ENCODE results near the gene ENTREP1.
"Not testable (repeated sequence)": the region's sequence is repeated elsewhere in the genome, so short reads cannot be mapped to it uniquely, and the experiment has no call there.

ENTREP1 gene

DNA sequence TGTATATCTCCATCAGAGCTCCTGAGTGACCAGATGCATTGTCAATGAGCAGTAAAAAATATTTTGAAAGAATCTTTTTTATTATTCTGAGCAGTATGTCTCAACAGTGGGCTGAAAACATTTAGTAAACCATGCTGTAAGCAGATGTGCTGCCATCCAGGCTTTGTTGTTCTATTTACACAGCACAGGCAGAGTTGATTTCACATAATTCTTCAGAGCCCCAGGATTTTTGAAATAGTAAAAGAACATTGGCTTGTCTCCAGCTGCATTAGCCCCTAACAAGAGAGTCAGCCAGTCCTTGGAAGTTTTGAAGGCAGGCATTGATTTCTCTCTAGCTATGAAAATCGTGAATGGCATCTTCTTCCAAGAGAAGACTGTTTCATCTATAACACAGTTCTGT, 25.2 kb upstream of the ENTREP1 start:
- no peaks in the 10 kb centered on the region for H3K9me3 ChIP-seq (ENCODE audit: control insufficient read depth, low read depth, low read length)
- H3K27me3 ChIP-seq (ENCODE audit: control insufficient read depth, insufficient read depth, low read length): no peaks in the 10 kb centered on the region
- H3K4me3 ChIP-seq (ENCODE audit: low read length): no peak overlapping the region
- H3K27ac ChIP-seq (ENCODE audit: low read length): no peak overlapping the region
- no peaks in the 10 kb centered on the region for H3K36me3 ChIP-seq (ENCODE audit: control insufficient read depth, low read depth, low read length)
- no peaks in the 10 kb centered on the region for H3K4me1 ChIP-seq (ENCODE audit: control insufficient read depth, low read depth, low read length)
- H3K9ac ChIP-seq (ENCODE audit: low read length): no peak overlapping the region

DNA sequence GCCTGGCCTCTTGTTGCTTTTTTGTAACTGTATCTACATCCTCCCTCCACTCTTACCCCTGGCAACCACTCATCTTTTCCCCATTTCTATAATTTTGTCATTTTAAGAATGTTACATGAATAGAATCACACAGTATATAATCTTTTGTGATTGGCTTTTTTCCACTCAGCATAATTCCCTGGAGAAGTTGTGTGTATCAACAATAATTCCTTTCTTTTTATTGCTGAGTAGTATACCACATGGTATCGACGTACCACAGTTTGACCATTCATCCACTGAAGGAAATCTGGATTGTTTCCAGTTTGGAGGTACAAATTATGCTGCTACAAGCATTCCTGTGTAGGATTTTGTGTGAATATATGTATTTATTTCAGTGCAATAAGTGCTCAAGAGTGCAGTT, 21.7 kb upstream of the ENTREP1 start:
- Histone ChIP-seq H3K36me3 (ENCODE audit: control insufficient read depth, low read depth, low read length) (no peaks in the 10 kb centered on the region), H3K9ac (ENCODE audit: low read length) (no peak overlapping the region), H3K9me3 (ENCODE audit: control insufficient read depth, low read depth, low read length) (no peaks in the 10 kb centered on the region), H3K4me1 (ENCODE audit: control insufficient read depth, low read depth, low read length) (peaks cover 15% of the 10 kb centered on the region), H3K4me3 (ENCODE audit: low read length) (no peak overlapping the region), H3K27ac (ENCODE audit: low read length) (no peak overlapping the region), H3K27me3 (ENCODE audit: control insufficient read depth, insufficient read depth, low read length) (no peaks in the 10 kb centered on the region)

DNA sequence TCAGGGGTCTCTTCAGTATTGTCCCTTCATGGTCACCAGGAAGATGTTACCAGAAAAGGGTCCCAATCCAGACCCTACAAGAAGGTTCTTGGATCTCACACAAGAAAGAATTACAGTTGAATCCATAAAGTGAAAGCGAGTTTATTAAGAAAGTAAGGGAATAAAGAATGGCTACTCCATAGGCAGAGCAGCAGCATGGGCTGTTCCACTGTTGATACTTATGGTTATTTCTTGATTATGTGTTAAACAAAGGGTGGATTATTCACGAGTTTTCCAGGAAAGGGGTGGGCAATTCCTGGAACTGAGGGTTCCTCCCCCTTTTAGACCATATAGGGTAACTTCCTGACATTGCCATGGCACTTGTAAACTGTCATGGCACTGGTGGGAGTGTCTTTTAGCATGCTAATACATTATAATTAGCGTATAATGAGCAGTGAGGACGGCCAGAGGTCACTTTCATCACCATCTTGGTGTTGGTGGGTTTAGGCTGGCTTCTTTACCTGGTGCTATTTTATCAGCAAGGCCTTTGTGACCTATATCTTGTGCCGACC, 18.0 kb upstream of the ENTREP1 start:
- Histone ChIP-seq H3K9ac (ENCODE audit: low read length) (peak overlapping the region; percentile 52), H3K27ac (ENCODE audit: low read length) (peak overlapping the region; percentile 89), H3K4me1 (ENCODE audit: control insufficient read depth, low read depth, low read length) (peaks cover 19% of the 10 kb centered on the region), H3K4me3 (ENCODE audit: low read length) (peak overlapping the region; percentile 18)
- not testable (repeated sequence) for H3K27me3 ChIP-seq (ENCODE audit: control insufficient read depth, insufficient read depth, low read length); H3K36me3 ChIP-seq (ENCODE audit: control insufficient read depth, low read depth, low read length); H3K9me3 ChIP-seq (ENCODE audit: control insufficient read depth, low read depth, low read length)

DNA sequence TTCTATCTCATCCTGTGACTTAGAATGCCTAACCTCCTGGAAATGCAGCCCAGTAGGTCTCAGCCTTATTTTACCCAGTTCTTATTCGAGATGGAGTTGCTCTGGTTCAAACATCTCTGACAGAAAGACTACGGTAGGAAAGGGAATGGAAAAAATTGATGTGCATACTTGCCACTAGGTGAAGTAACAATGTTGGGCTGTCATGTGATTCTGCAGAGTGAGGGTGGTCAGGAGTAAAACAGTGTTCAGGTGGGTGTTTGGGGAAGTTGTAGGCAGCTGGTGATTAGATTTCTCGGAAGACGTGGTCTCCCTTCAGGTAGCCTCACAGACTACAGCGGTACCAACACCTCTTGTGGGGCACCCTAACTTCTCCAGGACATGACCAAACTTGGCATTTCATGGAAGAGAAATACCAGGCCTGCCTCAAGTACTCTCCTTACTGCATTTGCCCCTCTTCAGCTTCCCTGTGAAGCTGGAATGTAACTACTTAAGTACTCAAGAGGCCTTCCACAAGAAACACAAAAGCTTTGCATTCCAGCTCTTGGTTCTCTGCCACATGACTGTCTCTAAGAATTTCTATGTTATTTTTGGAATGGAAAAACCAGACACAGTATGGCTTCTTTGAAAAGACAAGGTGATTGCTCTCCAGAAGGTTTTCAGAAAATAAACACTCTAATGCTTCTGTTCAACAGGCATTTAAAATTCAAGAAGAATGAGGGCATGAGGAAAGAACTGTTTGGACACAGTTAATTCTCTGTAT, 17.4 kb upstream of the ENTREP1 start:
- Histone ChIP-seq H3K4me3 (ENCODE audit: low read length) (peak overlapping the region; percentile 18), H3K36me3 (ENCODE audit: control insufficient read depth, low read depth, low read length) (no peaks in the 10 kb centered on the region), H3K27me3 (ENCODE audit: control insufficient read depth, insufficient read depth, low read length) (no peaks in the 10 kb centered on the region), H3K27ac (ENCODE audit: low read length) (peak overlapping the region; percentile 89), H3K9ac (ENCODE audit: low read length) (peak overlapping the region; percentile 52), H3K9me3 (ENCODE audit: control insufficient read depth, low read depth, low read length) (peaks cover 12% of the 10 kb centered on the region), H3K4me1 (ENCODE audit: control insufficient read depth, low read depth, low read length) (peaks cover 19% of the 10 kb centered on the region)

DNA sequence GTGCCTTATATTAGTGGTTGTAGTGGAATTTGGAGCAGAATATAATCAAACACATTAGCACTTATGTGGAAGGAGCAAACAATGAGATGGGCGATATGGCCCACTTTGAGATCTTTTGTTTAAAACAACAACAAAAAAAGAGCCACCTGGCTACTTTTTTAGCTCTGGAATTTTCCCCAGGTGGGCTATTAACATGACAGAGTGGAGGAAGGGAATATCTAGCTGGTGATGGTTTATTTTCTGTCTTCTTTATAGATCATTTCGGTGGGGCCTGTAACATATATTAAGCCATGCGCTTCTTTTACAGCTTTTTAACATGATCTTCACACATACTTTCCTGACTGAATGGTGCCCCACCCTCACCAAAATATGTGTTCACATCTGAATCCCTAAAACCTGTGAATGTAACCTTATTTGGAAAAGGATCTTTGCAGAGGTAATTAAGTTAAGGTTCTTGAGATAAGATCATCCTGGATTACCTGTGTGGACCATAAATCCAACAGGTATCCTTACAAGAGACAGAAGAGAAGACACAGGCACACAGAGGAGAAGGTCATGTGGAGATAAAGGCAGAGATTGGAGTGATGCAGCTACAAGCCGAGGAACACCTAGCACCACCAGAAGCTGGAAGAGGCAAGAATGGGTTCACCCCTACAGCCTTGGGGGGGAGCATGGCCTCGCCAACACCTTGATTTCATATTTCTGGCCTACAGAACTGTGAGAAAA, 16.6 kb upstream of the ENTREP1 start:
- no peaks in the 10 kb centered on the region for H3K27me3 ChIP-seq (ENCODE audit: control insufficient read depth, insufficient read depth, low read length)
- peaks cover 14% of the 10 kb centered on the region for H3K9me3 ChIP-seq (ENCODE audit: control insufficient read depth, low read depth, low read length)
- peak overlapping the region; percentile 52 for H3K9ac ChIP-seq (ENCODE audit: low read length)
- peaks cover 19% of the 10 kb centered on the region for H3K4me1 ChIP-seq (ENCODE audit: control insufficient read depth, low read depth, low read length)
- peak overlapping the region; percentile 18 for H3K4me3 ChIP-seq (ENCODE audit: low read length)
- H3K36me3 ChIP-seq (ENCODE audit: control insufficient read depth, low read depth, low read length): no peaks in the 10 kb centered on the region
- H3K27ac ChIP-seq (ENCODE audit: low read length): peak overlapping the region; percentile 89

DNA sequence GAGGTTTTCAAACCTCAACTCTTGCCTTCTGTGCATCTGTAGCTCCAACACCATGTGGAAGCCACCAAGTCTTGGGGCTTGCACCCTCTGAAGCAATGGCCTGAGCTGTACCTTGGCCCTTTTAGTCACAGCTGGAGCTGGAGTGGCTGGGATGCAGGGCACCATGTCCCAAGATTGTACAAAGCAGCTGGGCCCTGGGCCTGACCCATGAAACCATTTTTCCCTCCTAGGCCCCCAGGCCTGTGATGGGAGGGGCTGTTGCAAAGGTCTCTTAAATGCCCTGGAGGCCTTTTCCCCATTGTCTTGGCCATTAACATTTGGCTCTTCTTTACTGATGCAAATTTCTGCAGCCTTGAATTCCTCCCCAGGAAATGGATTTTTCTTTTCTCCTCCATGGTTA, 11.8 kb upstream of the ENTREP1 start:
- Histone ChIP-seq H3K36me3 (ENCODE audit: control insufficient read depth, low read depth, low read length) (no peaks in the 10 kb centered on the region), H3K27me3 (ENCODE audit: control insufficient read depth, insufficient read depth, low read length) (no peaks in the 10 kb centered on the region), H3K27ac (ENCODE audit: low read length) (no peak overlapping the region), H3K9ac (ENCODE audit: low read length) (no peak overlapping the region), H3K9me3 (ENCODE audit: control insufficient read depth, low read depth, low read length) (peaks cover 22% of the 10 kb centered on the region), H3K4me3 (ENCODE audit: low read length) (no peak overlapping the region), H3K4me1 (ENCODE audit: control insufficient read depth, low read depth, low read length) (peaks cover 6% of the 10 kb centered on the region)

DNA sequence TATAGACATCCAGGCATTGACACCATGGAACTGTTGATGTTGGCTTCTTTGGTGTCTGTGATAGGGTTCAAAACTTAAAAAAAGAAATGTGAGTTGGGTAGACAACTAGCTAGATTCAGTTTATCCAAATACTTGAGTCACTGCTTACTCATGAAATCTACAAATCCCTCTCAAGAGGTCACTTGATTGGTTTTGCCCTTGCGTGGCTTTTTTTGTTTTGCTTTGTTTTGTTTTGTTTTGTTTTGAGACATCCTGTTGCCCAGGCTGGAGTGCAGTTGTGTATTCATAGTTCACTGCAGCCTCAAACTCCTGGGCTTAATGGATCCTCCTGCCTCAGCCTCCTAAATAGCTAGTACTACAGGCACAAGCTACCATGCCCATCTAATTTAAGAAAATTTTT, 10.5 kb upstream of the ENTREP1 start:
- Histone ChIP-seq H3K4me1 (ENCODE audit: control insufficient read depth, low read depth, low read length) (peaks cover 10% of the 10 kb centered on the region), H3K9me3 (ENCODE audit: control insufficient read depth, low read depth, low read length) (peaks cover 22% of the 10 kb centered on the region), H3K36me3 (ENCODE audit: control insufficient read depth, low read depth, low read length) (no peaks in the 10 kb centered on the region), H3K27ac (ENCODE audit: low read length) (no peak overlapping the region), H3K27me3 (ENCODE audit: control insufficient read depth, insufficient read depth, low read length) (no peaks in the 10 kb centered on the region), H3K9ac (ENCODE audit: low read length) (no peak overlapping the region), H3K4me3 (ENCODE audit: low read length) (no peak overlapping the region)

DNA sequence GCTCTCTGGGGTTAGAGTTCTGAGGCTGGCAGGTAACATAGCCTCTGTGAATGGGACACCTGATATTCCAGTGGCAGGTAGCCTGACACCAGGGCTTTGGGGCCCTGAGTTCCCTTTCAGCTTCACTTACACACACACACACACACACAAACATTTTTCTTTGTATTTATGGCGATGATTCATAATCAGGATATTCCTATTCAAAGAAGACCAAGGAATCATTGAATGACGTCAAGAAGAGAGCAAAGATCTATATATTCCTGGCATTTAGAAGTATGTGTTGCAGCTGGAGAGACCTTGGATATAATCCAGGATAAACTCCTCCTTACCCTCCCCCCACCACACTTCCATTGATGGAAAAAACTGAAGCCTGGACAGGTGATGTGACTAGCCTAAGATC, 7.9 kb upstream of the ENTREP1 start:
- Histone ChIP-seq H3K27me3 (ENCODE audit: control insufficient read depth, insufficient read depth, low read length) (no peaks in the 10 kb centered on the region), H3K9me3 (ENCODE audit: control insufficient read depth, low read depth, low read length) (peaks cover 16% of the 10 kb centered on the region), H3K36me3 (ENCODE audit: control insufficient read depth, low read depth, low read length) (no peaks in the 10 kb centered on the region), H3K27ac (ENCODE audit: low read length) (no peak overlapping the region), H3K4me1 (ENCODE audit: control insufficient read depth, low read depth, low read length) (peaks cover 17% of the 10 kb centered on the region), H3K9ac (ENCODE audit: low read length) (no peak overlapping the region), H3K4me3 (ENCODE audit: low read length) (no peak overlapping the region)

DNA sequence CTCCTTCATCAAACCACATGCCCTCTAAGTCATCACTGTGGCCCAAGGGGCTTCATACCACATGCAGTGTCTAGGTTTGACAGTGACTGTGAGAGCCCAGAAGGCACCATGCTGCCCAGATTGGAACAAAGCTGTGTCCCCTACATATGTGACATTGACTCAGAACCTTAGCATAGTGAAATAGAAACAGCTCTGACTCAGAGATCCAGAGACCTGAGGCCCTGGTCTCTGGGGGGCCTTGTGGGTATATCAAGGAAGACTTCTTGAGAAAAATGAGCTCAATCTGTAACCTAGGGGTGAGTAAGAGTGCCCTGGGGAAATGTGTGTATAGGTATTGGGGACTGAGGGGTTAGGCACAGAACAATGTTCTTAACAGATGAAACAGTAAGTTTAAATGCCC, 7.1 kb upstream of the ENTREP1 start:
- no peaks in the 10 kb centered on the region for H3K36me3 ChIP-seq (ENCODE audit: control insufficient read depth, low read depth, low read length)

DNA sequence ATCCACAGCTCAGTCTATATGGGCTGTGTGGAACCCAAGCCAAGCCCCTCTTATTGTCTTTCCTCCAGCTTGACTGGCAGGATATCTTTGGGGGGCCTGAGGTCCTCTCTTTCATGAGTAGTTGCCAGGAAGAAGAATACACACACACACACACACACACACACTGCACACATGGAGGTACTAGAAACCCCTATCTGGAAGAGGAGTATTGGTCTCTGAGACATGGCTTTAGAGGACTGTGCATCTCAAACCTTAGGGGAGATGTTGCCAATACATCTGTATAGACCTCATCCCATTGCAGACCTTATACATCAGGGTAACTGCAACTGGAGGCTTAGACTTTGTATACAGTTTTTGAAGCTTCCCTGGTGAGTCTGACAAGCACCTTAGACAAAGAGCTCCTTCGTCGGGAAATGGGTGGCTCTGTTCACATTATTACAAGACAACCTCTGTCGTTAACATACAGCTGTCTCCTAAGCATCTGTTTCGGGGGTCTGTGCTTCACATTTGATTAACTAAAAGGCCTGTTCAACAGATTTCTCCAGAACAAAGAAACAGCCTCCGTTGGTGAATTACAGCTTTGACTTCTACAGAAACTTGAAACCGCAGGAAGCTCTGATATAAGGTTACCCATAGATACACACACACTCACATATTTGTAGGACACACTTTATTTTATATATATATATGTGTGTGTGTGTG, 5.5 kb upstream of the ENTREP1 start:
- no peaks in the 10 kb centered on the region for H3K36me3 ChIP-seq (ENCODE audit: control insufficient read depth, low read depth, low read length)
- H3K4me3 ChIP-seq (ENCODE audit: low read length): no peak overlapping the region
- peaks cover 22% of the 10 kb centered on the region for H3K27me3 ChIP-seq (ENCODE audit: control insufficient read depth, insufficient read depth, low read length)
- H3K27ac ChIP-seq (ENCODE audit: low read length): no peak overlapping the region
- no peaks in the 10 kb centered on the region for H3K9me3 ChIP-seq (ENCODE audit: control insufficient read depth, low read depth, low read length)
- H3K9ac ChIP-seq (ENCODE audit: low read length): no peak overlapping the region
- peaks cover 22% of the 10 kb centered on the region for H3K4me1 ChIP-seq (ENCODE audit: control insufficient read depth, low read depth, low read length)

More for the DNA sequence above, 7.1 kb upstream of the ENTREP1 start:
- peaks cover 17% of the 10 kb centered on the region for H3K4me1 ChIP-seq (ENCODE audit: control insufficient read depth, low read depth, low read length)
- H3K9ac ChIP-seq (ENCODE audit: low read length): no peak overlapping the region
- H3K4me3 ChIP-seq (ENCODE audit: low read length): no peak overlapping the region
- H3K27ac ChIP-seq (ENCODE audit: low read length): no peak overlapping the region
- peaks cover 8% of the 10 kb centered on the region for H3K9me3 ChIP-seq (ENCODE audit: control insufficient read depth, low read depth, low read length)
- peaks cover 6% of the 10 kb centered on the region for H3K27me3 ChIP-seq (ENCODE audit: control insufficient read depth, insufficient read depth, low read length)

DNA sequence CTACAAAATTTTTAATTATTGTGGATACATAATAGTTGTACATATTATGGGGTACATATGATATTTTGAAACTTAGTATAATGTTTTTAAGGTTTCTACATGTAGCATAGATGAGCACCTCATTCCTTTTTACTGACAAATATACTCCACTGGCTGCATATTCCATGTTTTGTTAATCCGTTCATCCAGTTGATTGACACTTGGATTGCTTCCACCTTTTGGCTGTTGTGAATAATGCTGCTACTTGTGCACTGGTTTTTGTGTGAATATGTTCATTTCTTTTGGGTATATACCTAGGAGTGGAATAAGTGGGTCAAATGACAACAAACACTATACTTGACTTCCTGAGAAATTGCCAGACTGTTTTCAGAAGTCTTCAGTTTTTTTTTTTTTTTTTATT, 2.8 kb upstream of the ENTREP1 start:
- H3K36me3 ChIP-seq (ENCODE audit: control insufficient read depth, low read depth, low read length): no peaks in the 10 kb centered on the region
- H3K9me3 ChIP-seq (ENCODE audit: control insufficient read depth, low read depth, low read length): no peaks in the 10 kb centered on the region
- no peak overlapping the region for H3K9ac ChIP-seq (ENCODE audit: low read length)
- peaks cover 26% of the 10 kb centered on the region for H3K4me1 ChIP-seq (ENCODE audit: control insufficient read depth, low read depth, low read length)
- H3K27ac ChIP-seq (ENCODE audit: low read length): no peak overlapping the region
- peaks cover 42% of the 10 kb centered on the region for H3K27me3 ChIP-seq (ENCODE audit: control insufficient read depth, insufficient read depth, low read length)
- H3K4me3 ChIP-seq (ENCODE audit: low read length): no peak overlapping the region

All from iPS-18a (cell line).